Vagina (tissue), 2 donors: ENCODE data around the gene PLK5. TPM values are rescaled to one million over a fixed set of nuclear protein-coding genes. Genes with fewer than 3 reads are reported as not detected.

ENCODE experiments used
- DNase-seq, 2 donors: peaks; one replicate each; pipeline ENCODE4 v3.0.0-alpha.2; 2017; ENCODE audit errors: extremely low spot score in 2 of 2
- H3K27ac ChIP-seq: fragments of 200-600 bp; sonication (generic); one replicate; pipeline ENCODE4 v1.5.1; 2019
- H3K27me3 ChIP-seq: fragments of 200-600 bp; sonication (generic); one replicate; pipeline ENCODE4 v1.5.1; 2019
- H3K36me3 ChIP-seq, 2 donors: fragments of 200-600 bp; sonication (generic); one replicate each; pipeline ENCODE4 v1.5.1; 2017 to 2019
- H3K4me1 ChIP-seq: fragments of 200-600 bp; sonication (generic); one replicate; pipeline ENCODE4 v1.5.1; 2019
- H3K4me3 ChIP-seq, 2 donors: fragments of 200-600 bp; sonication (generic); 1 replicate in 1 of 2; 2 replicates in 1 of 2; pipeline ENCODE4 v1.5.1; 2016 to 2019
- H3K9me3 ChIP-seq: fragments of 200-600 bp; sonication (generic); one replicate; pipeline ENCODE4 v1.5.1; 2019
- CTCF ChIP-seq, 3 experiments: fragments of 450-650 bp in 2 of 3; fragments of 200-600 bp in 1 of 3; sonication (generic) in 1 of 3; IDR thresholded peaks; one replicate each; pipeline ENCODE4 v1.5.1; 2017 to 2019; ENCODE audit warnings: antibody characterized with exemption in 3 of 3, mild to moderate bottlenecking in 2 of 3, moderate library complexity in 2 of 3
- POLR2A ChIP-seq, 2 donors: fragments of 450-650 bp; IDR thresholded peaks; one replicate each; pipeline ENCODE4 v1.6.1; 2017; ENCODE audit warnings: antibody characterized with exemption in 2 of 2, mild to moderate bottlenecking in 2 of 2, moderate library complexity in 2 of 2
- POLR2AphosphoS5 ChIP-seq, 2 donors: sonication (generic); formaldehyde crosslinking; IDR thresholded peaks; one replicate each; pipeline ENCODE4 v1.9.0; 2017; ENCODE audit warnings: antibody characterized with exemption in 2 of 2, mild to moderate bottlenecking in 2 of 2, low read depth in 1 of 2; ENCODE audit not compliant: insufficient read depth in 1 of 2
- intact Hi-C: fragments of 100-400 bp; cut with DNase I; formaldehyde crosslinking; loops from one replicate; pipeline ENCODE4 v1.15.1; 2023
- total RNA-seq: library from RNA; depleted of rRNA; stranded (reverse); fragments of >200 nt; gene quantifications from one replicate; pipeline ENCODE4 v1.2.3, GENCODE V29; 2016

Gene PLK5
- total RNA-seq, 1 donor from 2014 or later = 0.49 TPM

DNA sequence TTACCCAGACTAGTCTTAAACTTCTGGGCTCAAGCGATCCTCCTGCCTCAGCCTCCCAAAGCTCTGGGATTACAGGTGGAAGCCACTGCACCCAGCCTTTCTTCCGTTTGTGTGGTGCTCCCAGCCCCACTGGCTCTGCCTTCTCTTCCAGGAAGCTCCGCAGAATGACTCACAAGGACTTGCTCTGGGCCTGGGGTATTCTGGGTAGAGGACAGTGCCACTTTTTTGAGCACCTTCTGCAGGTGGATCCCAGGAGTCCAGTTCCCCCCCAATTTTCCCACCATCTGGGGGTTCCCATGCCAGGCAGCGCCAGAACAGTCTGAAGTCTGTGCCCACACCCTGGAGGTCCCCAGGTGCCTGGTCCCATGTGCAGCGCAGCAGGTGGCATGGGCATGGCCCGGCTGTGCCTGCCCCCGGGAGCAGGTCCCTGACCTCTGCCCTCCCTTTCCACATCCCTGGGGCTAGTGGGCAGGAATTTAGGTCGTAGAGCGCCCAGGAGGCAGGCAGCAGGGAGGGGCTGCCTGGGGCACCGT, 31.3 kb upstream of the PLK5 start:
- Histone ChIP-seq H3K9me3 (no peaks in the 10 kb centered on the region), H3K4me1 (peaks cover 16% of the 10 kb centered on the region), H3K27me3 (no peaks in the 10 kb centered on the region), H3K36me3 (no peaks in the 10 kb centered on the region), H3K27ac (no peak overlapping the region), H3K4me3 (no peak overlapping the region)
- intact Hi-C loops = no loop called here
- DNase-seq = no peak
- no peak for TF ChIP-seq POLR2AphosphoS5 (IDR thresholded peaks at IDR 0.05; ENCODE audit: insufficient read depth in 1 of 2, low read depth in 1 of 2)
- no peak for TF ChIP-seq POLR2A (IDR thresholded peaks at IDR 0.05)
- TF ChIP-seq CTCF (IDR thresholded peaks at IDR 0.05) = no peak

- Histone ChIP-seq H3K9me3 (no peaks in the 10 kb centered on the region), H3K4me3 (no peak overlapping the region), H3K27ac (no peak overlapping the region), H3K27me3 (no peaks in the 10 kb centered on the region), H3K4me1 (peaks cover 16% of the 10 kb centered on the region), H3K36me3 (no peaks in the 10 kb centered on the region)
- intact Hi-C loops = no loop called here
- TF ChIP-seq POLR2A (IDR thresholded peaks at IDR 0.05) = no peak
- no peak for DNase-seq
Measured at GRCh38 chr19:1494115-1494815, 29.6 kb upstream of the PLK5 start.

GRCh38 chr19:1495051-1495798, 28.7 kb upstream of the PLK5 start:
- Histone ChIP-seq H3K4me3 (no peak overlapping the region), H3K36me3 (no peaks in the 10 kb centered on the region), H3K27ac (no peak overlapping the region), H3K27me3 (no peaks in the 10 kb centered on the region), H3K9me3 (no peaks in the 10 kb centered on the region), H3K4me1 (peaks cover 7% of the 10 kb centered on the region)
- intact Hi-C loops = no loop called here
- TF ChIP-seq CTCF (IDR thresholded peaks at IDR 0.05) (no peak), POLR2AphosphoS5 (IDR thresholded peaks at IDR 0.05; ENCODE audit: insufficient read depth in 1 of 2, low read depth in 1 of 2) (no peak), POLR2A (IDR thresholded peaks at IDR 0.05) (no peak)
- no peak for DNase-seq

DNA sequence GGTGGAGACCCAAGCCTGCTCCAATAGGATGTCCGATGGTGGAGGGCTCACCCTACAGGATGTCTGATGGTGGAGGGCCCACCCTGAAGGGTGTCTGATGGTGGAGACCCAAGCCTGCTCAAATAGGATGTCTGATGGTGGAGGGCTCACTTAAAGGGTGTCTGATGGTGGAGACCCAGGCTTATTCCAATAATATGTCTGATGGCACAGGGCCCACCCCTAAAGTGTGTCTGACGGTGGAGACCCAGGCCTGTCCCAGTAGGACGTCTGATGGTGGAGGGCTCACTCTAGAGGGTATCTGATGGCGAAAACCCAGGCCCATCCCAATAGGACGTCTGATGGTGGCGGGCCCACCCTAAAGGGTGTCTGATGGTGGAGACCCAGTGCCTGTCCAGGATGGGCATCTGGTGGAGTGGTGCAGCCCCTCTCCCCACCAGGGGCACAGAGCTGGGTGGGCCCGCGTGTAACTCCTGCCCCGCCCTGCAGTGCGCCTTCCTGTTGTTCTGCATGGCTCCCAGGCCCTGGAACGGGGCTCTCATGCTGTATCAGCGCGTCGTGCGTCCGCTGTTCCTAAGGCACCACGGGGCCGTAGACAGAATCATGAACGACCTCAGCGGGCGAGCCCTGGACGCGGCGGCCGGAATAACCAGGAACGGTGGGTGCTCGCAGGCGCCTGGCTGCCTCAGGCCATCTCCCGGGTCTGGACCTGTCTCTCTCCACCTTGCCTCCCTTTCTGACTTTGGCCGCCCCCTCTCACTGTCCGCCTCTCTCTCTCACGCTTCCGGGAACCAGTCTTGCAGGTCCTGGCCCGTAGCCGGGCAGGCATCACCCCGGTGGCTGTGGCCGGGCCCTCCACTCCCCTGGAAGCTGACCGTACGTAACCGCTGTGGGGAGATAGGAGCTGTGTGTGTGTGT, 27.8 kb upstream of the PLK5 start:
- no peak for TF ChIP-seq CTCF (IDR thresholded peaks at IDR 0.05)
- DNase-seq = no peak
- no peak overlapping the region for H3K4me3 ChIP-seq
- H3K4me1 ChIP-seq = peaks cover 9% of the 10 kb centered on the region
- no peaks in the 10 kb centered on the region for H3K9me3 ChIP-seq
- H3K27me3 ChIP-seq = no peaks in the 10 kb centered on the region
- no peak overlapping the region for H3K27ac ChIP-seq
- intact Hi-C loops = no loop called here
- no peaks in the 10 kb centered on the region for H3K36me3 ChIP-seq
